ENCODE results near the gene LYPD5. TPM values are rescaled to one million over a fixed set of nuclear protein-coding genes. Genes with fewer than 3 reads are reported as not detected.

The LYPD5 gene
- total and polyA plus RNA-seq, 2 of the 13 experiments (the other 11 are each of a cell fraction or from before 2014, with no cell fraction given), result not detected

DNA sequence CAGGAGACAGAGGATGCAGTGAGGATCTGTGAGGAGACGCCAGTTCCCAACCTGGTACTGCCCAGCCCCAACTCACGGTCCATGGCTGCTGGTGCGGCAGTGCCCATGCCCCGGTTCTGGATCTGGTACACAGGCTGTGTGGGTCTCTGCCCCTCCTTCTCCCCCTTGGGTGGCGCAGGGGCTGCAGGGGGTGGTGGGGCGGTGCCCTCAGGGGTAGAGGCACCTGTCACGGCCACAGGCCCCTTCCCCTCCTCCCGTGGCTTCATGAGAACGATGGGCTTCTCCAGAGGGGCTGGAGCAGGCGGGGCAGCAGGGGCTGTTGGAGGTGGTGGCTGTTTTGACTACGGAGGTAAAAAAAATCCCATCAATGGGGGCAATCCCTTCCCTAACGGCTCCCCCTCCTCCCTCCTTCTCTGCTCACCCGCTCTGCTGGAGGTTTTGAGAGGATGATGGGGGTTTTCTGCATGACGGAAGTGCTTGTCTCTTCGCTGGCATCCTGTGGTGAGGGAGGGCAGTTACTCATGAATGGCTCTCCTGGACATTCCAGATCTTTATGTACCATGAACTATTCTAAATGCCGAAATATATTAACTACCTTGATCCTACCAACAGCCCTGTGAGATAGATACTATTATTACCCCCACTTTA, 54.6 kb downstream of the LYPD5 start:
- in situ Hi-C loops (cut with HindIII; ENCODE audit: extremely low pct_ligation_motif_present, low pct_unique_long_range_greater_than_20kb), result loop anchor here (5.0 kb wide), 1 partner anchor 35 kb away; the partner anchor contains the start of gene KCNN4
- no peak overlapping the region for H3K4me3 ChIP-seq (replicated peaks in 1 of 3; ENCODE audit: insufficient read depth in 1 of 3, low read depth in 2 of 3, low read length in 3 of 3)
- no peaks in the 10 kb centered on the region for H3K27me3 ChIP-seq (ENCODE audit: control insufficient read depth in 1 of 2, insufficient read depth in 2 of 2, low read length in 2 of 2)
- H4K20me1 ChIP-seq (ENCODE audit: insufficient read depth, low read length), result no peaks in the 10 kb centered on the region
- no TSS peak for BruUV-seq (replicated peaks)
- H3K36me3 ChIP-seq (replicated peaks in 1 of 2; ENCODE audit: control insufficient read depth in 1 of 2, insufficient read depth in 2 of 2, low read length in 2 of 2), result peaks cover 27 to 79% of the 10 kb centered on the region in 2 experiments
- peaks cover 3% of the 10 kb centered on the region for H3K79me2 ChIP-seq (ENCODE audit: insufficient read depth, low read length)
- no peak overlapping the region for H2AFZ ChIP-seq (ENCODE audit: low read length)
- intact Hi-C loops (cut with micrococcal nuclease; ENCODE audit: unreplicated experiment), result no loop called here
- ATAC-seq, result no peak
- peaks cover 6% of the 10 kb centered on the region; the same call in 1 of the 2 replicates for H3K4me1 ChIP-seq (ENCODE audit: insufficient read depth, low read length)
- no peak overlapping the region for H3K27ac ChIP-seq (ENCODE audit: extremely low read length, insufficient read depth, low read length)
- TF ChIP-seq DMAP1 (CRISPR knock-in tag; IDR thresholded peaks at IDR 0.05) (no peak), ZNF703 (CRISPR knock-in tag; IDR thresholded peaks at IDR 0.05; ENCODE audit: borderline replicate concordance) (no peak), ATAD3A (CRISPR knock-in tag; IDR thresholded peaks at IDR 0.05) (no peak), GLI4 (CRISPR knock-in tag; IDR thresholded peaks at IDR 0.05; ENCODE audit: borderline replicate concordance) (no peak), ATF6 (CRISPR knock-in tag; conservative IDR thresholded peaks at IDR 0.05) (no peak), POGK (CRISPR knock-in tag; conservative IDR thresholded peaks at IDR 0.05) (no peak), HCFC1 (IDR thresholded peaks at IDR 0.05; ENCODE audit: low read depth, low read length) (no peak), ZNF484 (CRISPR knock-in tag; IDR thresholded peaks at IDR 0.05; ENCODE audit: borderline replicate concordance, low read depth) (no peak), ZNF709 (CRISPR knock-in tag; IDR thresholded peaks at IDR 0.05) (no peak), ZNF652 (CRISPR knock-in tag; IDR thresholded peaks at IDR 0.05; ENCODE audit: borderline replicate concordance, low read depth) (no peak), NFATC3 (CRISPR knock-in tag; IDR thresholded peaks at IDR 0.05) (no peak), HOXA3 (CRISPR knock-in tag; IDR thresholded peaks at IDR 0.05) (no peak), TAF1 (CRISPR knock-in tag; IDR thresholded peaks at IDR 0.05) (no peak)
- TF ChIP-seq, protein P1, sequence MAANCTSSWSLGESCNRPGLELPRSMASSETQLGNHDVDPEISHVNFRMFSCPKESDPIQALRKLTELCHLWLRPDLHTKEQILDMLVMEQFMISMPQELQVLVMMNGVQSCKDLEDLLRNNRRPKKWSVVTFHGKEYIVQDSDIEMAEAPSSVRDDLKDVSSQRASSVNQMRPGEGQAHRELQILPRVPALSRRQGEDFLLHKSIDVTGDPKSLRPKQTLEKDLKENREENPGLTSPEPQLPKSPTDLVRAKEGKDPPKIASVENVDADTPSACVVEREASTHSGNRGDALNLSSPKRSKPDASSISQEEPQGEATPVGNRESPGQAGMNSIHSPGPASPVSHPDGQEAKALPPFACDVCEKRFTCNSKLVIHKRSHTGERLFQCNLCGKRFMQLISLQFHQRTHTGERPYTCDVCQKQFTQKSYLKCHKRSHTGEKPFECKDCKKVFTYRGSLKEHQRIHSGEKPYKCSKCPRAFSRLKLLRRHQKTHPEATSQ (CRISPR knock-in tag; IDR thresholded peaks at IDR 0.05; ENCODE audit: borderline replicate concordance), result no peak
- TF ChIP-seq, protein P2, sequence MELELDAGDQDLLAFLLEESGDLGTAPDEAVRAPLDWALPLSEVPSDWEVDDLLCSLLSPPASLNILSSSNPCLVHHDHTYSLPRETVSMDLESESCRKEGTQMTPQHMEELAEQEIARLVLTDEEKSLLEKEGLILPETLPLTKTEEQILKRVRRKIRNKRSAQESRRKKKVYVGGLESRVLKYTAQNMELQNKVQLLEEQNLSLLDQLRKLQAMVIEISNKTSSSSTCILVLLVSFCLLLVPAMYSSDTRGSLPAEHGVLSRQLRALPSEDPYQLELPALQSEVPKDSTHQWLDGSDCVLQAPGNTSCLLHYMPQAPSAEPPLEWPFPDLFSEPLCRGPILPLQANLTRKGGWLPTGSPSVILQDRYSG (CRISPR knock-in tag; IDR thresholded peaks at IDR 0.05), result no peak
- H3K9ac ChIP-seq (ENCODE audit: insufficient read depth, low read depth, low read length), result no peak overlapping the region
- DNase-seq (ENCODE audit: low spot score), result no peak
- WGBS (ENCODE audit: low lambda C conversion rate), result 96% methylated on average over 10 of the region's 16 CpGs
- no peaks in the 10 kb centered on the region for H3K9me3 ChIP-seq (ENCODE audit: low read length)
- ChIA-PET POLR2A (no interaction called here), CTCF (ENCODE audit: low intra/inter-chr PET ratio, low total read pairs) (no interaction called here)
- H3K4me2 ChIP-seq (ENCODE audit: low read depth, low read length), result no peak overlapping the region
- FAIRE-seq, result no peak

Data from HepG2 (cell line).